BJ (cell line): ENCODE results near the gene PPIC. TPM values are rescaled to one million over a fixed set of nuclear protein-coding genes. Genes with fewer than 3 reads are reported as not detected.

Source experiments
- CTCF ChIA-PET: fragments of 350-600 bp; formaldehyde crosslinking; extraction: SDS; loops from one replicate; lab custom pipeline; 2021; ENCODE audit warnings: antibody characterized with exemption, inconsistent platforms; lab: Yijun Ruan, JAX
- POLR2A ChIA-PET: fragments of 300-600 bp; sonication (Branson Sonifier 250); formaldehyde crosslinking; extraction: SDS; loops from one replicate; lab custom pipeline; 2021; ENCODE audit warnings: antibody characterized with exemption; lab: Charles Lee
- DNase-seq: peaks from one replicate; pipeline ENCODE4 v3.0.0-alpha.2; 2011; ENCODE audit warnings: low read depth
- H3K27me3 ChIP-seq: 2 replicates; pipeline ENCODE4 v1.6.0; 2011; ENCODE audit warnings: low read length; ENCODE audit not compliant: control insufficient read depth, insufficient read depth
- H3K36me3 ChIP-seq: 2 replicates; pipeline ENCODE4 v1.5.1; 2011; ENCODE audit warnings: low read length; ENCODE audit not compliant: control insufficient read depth, insufficient read depth
- H3K4me3 ChIP-seq: 2 replicates; pipeline ENCODE4 v1.5.1; 2011; ENCODE audit warnings: low read depth, mild to moderate bottlenecking, control low read depth, low read length
- polyA plus RNA-seq: library from polyadenylated mRNA; depleted of rRNA; stranded (reverse); fragments of >200 nt; gene quantifications from 2 replicates; pipeline ENCODE4 v1.2.3, GENCODE V29; 2011
- TF ChIP-seq, protein P1 (sequence below): IDR thresholded peaks from 2 replicates; pipeline ENCODE4 v1.5.1; 2011; ENCODE audit warnings: low read depth, mild to moderate bottlenecking, control low read depth, inconsistent platforms, low read length, moderate library complexity; ENCODE audit not compliant: insufficient read depth

PPIC gene
- polyA plus RNA-seq, 1 experiment, result 62.3 TPM

DNA sequence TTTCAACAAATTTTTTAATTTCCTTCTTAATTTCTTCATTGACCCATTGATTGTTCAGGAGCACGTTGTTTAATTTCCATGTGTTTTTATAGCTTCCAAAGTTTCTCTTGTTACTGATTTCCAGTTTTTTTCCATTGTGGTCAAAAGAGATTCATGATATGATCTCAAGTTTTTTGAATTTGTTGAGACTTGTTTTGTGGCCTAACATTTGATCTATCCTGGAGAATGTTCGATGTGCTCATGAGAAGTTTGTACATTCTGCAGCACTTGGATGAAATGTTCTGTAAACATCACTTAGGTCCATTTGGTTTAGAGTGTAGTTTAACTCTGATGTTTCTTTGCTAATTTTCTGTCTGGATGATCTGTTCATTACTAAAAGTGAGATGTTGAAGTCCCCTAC is 14.7 kb upstream of the PPIC start:
- Histone ChIP-seq H3K36me3 (no peaks in the 10 kb centered on the region), H3K4me3 (no peak overlapping the region), H3K27me3 (no peaks in the 10 kb centered on the region)
- TF ChIP-seq, protein P1, sequence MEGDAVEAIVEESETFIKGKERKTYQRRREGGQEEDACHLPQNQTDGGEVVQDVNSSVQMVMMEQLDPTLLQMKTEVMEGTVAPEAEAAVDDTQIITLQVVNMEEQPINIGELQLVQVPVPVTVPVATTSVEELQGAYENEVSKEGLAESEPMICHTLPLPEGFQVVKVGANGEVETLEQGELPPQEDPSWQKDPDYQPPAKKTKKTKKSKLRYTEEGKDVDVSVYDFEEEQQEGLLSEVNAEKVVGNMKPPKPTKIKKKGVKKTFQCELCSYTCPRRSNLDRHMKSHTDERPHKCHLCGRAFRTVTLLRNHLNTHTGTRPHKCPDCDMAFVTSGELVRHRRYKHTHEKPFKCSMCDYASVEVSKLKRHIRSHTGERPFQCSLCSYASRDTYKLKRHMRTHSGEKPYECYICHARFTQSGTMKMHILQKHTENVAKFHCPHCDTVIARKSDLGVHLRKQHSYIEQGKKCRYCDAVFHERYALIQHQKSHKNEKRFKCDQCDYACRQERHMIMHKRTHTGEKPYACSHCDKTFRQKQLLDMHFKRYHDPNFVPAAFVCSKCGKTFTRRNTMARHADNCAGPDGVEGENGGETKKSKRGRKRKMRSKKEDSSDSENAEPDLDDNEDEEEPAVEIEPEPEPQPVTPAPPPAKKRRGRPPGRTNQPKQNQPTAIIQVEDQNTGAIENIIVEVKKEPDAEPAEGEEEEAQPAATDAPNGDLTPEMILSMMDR, result no peak
- ChIA-PET POLR2A (no interaction called here), CTCF (no interaction called here)
- no peak for DNase-seq

DNA sequence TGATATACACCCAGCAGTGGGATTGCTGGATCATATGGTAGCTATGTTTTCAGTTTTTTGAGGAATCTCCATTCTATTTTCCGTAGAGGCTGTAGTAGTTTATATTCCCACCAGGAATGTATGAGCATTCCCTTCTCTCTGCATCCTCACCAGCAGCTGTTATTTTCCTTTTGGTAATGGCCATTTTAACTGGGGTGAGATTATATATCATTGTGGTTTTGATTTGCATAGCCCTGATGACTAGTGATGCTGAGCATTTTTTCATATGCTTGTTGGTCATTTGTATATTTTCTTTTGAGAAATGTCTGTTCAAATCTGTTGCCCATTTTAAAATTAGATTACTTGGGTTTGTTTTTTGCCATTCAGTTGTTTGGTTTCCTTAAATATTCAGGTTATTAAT is 11.2 kb upstream of the PPIC start:
- Histone ChIP-seq H3K27me3 (no peaks in the 10 kb centered on the region; the same call in 1 of the 2 replicates), H3K4me3 (no peak overlapping the region), H3K36me3 (no peaks in the 10 kb centered on the region)
- ChIA-PET CTCF (no interaction called here), POLR2A (no interaction called here)
- TF ChIP-seq, protein P1, result no peak
- DNase-seq, result no peak

DNA sequence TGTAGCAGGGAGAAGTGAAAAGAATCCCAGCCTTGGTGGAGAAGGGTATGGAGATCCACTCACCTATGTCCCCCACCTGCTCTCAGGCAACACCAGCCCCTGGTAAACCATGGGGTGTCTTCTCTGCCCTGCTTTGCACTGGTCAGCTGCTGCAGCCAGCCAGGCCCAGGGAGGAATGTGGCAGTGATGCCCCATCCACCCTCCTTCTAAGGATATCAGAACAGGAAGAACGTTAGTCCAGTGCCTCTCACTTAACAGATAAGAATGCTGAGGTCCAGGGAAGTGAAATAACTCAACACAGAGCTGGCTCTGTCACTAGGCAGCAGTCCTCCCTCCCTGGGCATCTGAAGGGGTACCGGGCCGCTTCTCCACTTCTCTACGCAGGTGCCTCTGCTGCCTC is 9.7 kb upstream of the PPIC start:
- ChIA-PET POLR2A (no interaction called here), CTCF (no interaction called here)
- Histone ChIP-seq H3K27me3 (no peaks in the 10 kb centered on the region; the same call in 1 of the 2 replicates), H3K4me3 (no peak overlapping the region), H3K36me3 (no peaks in the 10 kb centered on the region)
- DNase-seq, result no peak
- TF ChIP-seq, protein P1, result no peak

DNA sequence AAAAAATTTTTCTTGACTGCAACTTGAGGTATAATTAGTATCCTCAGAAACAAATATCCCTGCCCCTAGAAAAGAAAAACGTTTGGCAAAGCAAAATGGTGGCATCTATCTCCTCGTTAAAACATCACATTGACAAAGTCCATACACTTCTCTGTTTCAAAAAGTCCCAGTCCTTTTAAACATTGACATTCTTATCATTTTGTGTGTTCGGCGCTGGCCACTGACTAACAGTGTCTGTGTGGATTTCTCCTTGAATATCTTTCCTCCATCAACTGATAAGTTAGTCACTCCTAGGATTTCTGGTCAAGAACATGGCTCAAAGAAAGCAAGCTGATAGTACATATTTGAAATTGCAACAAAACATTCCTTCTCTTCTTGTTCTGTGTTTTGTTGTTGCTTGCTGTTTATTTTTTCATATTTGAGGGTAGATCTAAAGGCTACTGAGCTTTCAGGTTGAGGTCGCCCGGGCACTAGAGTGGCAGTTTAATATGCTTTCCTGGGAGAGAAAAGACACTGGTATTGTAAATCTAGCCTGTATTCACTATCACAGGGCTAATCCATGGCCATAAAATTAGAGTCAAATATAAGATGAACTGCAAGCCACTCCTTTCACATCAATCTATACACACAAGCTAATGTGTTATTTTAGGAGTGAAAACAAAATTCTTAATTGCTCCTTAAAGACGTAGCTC is 8.5 kb upstream of the PPIC start:
- DNase-seq, result no peak

DNA sequence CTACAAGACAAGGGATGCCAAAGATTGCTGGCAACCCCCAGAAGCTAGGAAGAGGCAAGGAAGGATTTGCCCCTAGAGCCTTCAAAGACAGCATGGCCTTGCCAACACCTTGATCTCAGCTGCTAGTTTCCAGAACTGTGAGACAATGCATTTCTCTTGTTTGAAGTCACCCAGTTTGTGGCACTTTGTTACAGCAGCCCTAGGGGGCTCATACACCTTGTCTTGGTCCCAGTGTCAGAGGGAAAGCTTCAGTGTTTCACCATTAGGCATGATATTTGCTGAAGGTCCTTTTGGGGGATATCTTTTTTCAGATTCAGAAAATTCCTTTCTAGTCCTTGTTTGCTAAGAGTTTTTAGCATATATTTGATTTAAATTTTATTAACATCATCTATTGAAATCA is 3.1 kb upstream of the PPIC start:
- CTCF ChIA-PET, result interaction anchor here (0.8 kb wide), 1 partner anchor 25 kb away, joined by 3 read pairs; no protein-coding TSS in a partner anchor

More for the DNA sequence above, 8.5 kb upstream of the PPIC start:
- ChIA-PET CTCF (no interaction called here), POLR2A (no interaction called here)
- no peaks in the 10 kb centered on the region for H3K36me3 ChIP-seq
- H3K4me3 ChIP-seq, result no peak overlapping the region
- no peaks in the 10 kb centered on the region; the same call in 1 of the 2 replicates for H3K27me3 ChIP-seq
- TF ChIP-seq, protein P1, result no peak

More for the DNA sequence above, 3.1 kb upstream of the PPIC start:
- no peak overlapping the region for H3K4me3 ChIP-seq
- DNase-seq, result no peak
- TF ChIP-seq, protein P1, result no peak
- H3K27me3 ChIP-seq, result no peaks in the 10 kb centered on the region; the same call in 1 of the 2 replicates
- POLR2A ChIA-PET, result no interaction called here
- no peaks in the 10 kb centered on the region for H3K36me3 ChIP-seq
